ENCODE results near the gene C9.

Gene C9

DNA sequence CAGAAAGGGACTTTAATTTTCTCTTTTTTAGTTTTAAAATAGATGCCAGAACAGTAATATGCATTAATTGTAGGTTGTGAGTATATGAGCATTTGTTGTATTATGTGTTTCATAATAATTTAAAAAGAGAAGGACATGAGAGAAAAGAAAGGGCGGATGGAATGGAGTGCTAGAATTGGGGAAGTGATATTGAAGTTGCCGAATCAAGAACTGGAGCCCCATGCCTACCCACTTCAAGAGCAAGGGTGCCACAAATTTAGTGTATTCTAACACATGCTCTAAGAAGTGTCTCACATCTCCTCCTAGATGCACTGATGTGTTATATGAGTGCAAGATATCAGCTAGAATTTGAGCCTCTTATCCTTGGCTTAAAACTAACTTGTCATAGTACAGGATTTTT, 101.3 kb downstream of the C9 start:
- H3K4me3 ChIP-seq (ENCODE audit: low read depth, low read length): no peak overlapping the region
- TF ChIP-seq, protein P1, sequence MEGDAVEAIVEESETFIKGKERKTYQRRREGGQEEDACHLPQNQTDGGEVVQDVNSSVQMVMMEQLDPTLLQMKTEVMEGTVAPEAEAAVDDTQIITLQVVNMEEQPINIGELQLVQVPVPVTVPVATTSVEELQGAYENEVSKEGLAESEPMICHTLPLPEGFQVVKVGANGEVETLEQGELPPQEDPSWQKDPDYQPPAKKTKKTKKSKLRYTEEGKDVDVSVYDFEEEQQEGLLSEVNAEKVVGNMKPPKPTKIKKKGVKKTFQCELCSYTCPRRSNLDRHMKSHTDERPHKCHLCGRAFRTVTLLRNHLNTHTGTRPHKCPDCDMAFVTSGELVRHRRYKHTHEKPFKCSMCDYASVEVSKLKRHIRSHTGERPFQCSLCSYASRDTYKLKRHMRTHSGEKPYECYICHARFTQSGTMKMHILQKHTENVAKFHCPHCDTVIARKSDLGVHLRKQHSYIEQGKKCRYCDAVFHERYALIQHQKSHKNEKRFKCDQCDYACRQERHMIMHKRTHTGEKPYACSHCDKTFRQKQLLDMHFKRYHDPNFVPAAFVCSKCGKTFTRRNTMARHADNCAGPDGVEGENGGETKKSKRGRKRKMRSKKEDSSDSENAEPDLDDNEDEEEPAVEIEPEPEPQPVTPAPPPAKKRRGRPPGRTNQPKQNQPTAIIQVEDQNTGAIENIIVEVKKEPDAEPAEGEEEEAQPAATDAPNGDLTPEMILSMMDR (IDR thresholded peaks at IDR 0.05; ENCODE audit: borderline replicate concordance, insufficient read depth, low read depth, low read length): no peak

DNA sequence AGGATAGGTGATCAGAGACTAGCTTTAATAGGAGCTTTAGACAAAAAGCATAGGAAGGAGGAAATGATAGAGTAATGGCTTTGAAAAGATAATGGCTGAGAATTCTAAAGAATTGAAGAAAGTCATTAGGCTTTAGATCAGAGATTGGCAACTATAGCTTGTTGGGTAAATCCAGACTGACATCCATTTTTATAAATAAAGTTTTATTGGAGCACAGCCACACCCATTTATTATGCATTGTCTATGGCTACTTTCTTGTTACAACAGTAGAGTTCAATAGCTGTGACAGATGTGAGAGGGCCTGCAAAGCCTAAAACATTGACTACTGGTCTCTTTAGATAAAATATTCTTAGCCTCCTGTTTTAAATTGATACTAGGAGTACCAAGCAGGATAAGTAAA, 104.2 kb downstream of the C9 start:
- TF ChIP-seq, protein P1 (IDR thresholded peaks at IDR 0.05; ENCODE audit: borderline replicate concordance, insufficient read depth, low read depth, low read length): no peak
- H3K4me3 ChIP-seq (ENCODE audit: low read depth, low read length): no peak overlapping the region

DNA sequence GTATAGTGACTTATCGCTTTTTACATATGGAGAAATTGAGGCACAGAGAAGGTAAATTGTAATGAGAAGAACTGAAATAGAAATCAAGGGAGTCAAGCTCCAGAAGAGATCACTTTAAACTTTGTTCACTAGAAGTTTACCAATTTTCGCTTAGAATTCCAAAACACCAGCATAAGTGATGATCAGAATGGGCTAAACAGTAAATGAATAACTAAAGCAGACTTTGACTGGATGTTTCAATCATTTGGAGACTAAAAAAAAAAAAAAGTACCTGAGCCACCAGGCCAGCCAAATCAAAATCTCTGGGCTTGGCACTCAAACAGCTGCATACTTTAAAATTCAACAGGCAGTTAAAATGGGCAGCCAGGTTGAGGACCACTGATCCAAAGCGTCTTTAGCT, 106.7 kb downstream of the C9 start:
- no peak overlapping the region for H3K4me3 ChIP-seq (ENCODE audit: low read depth, low read length)
- TF ChIP-seq, protein P1 (IDR thresholded peaks at IDR 0.05; ENCODE audit: borderline replicate concordance, insufficient read depth, low read depth, low read length): no peak

DNA sequence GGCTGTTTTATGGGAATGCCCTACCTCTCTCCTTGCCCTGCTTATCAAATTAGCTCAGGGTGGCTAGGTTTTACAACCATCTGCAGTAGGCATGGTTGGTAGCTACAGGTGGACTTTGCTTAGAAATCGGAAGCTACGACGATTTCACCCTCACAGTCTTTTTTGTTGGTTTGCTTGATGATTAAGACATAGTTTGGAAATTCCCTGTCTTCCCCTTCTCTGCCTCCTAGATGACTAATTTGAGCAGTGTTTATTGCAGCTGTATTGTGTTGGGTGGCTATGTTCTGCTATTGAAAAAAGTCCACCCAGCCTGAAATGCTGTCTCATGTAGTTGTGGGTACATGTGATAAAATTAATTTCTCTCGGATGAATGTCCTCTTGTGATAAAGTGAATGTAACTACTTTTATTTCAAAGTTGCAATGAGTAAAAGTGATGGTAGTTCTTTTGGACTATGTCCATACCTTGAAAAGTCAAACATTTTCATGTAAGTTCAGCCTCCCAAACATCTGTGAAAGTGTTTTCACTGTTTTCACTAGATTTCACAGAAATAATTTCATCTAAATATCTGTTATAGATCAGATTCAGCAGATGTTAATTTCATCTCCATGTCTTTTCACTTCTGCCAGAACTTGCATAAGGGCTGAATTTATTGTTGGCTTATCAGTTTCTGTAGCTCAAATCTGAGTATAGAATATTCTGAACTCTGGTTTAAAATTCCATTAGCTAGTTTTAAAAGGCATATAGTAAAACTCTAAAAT, 107.6 kb downstream of the C9 start:
- TF ChIP-seq, protein P1 (IDR thresholded peaks at IDR 0.05; ENCODE audit: borderline replicate concordance, insufficient read depth, low read depth, low read length): no peak
- no peak overlapping the region for H3K4me3 ChIP-seq (ENCODE audit: low read depth, low read length)

DNA sequence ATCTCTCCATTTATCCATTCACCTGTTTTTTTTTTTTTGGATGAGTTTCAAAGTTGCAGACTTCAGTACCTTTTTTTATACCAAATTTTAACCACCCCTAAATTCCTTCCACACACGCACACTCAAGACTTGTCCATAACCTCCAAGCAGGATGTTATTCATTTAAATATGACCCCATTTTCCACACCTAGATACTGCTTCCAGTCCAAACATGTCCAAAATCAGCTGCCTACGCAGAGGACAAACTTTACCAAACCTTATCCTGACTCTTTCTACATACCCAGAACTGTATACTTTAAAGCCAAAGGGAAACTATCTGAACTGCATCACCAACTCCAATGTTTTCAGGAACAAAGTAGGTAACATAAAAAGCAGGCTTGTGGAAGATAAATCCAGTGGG, 108.9 kb downstream of the C9 start:
- H3K4me3 ChIP-seq (ENCODE audit: low read depth, low read length): no peak overlapping the region
- TF ChIP-seq, protein P1 (IDR thresholded peaks at IDR 0.05; ENCODE audit: borderline replicate concordance, insufficient read depth, low read depth, low read length): no peak

DNA sequence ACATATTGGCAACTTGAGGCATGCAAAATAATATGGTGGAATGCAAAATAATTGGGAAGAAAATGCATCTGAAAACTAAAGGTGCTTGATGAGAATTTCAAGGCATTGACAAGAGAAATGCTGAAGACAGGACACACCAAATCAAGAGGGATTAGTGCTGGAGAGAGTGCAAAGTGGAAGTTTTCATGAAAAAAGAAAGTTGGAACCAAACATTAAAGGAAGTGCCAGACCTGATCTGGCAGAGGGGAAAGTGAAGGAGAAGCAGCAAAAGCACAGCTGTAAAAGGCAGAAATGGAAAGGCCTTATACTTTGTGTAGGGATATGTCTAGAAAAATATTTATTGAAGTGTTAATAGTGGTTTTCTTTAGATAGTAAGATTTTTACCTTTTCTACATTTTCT, 109.6 kb downstream of the C9 start:
- TF ChIP-seq, protein P1 (IDR thresholded peaks at IDR 0.05; ENCODE audit: borderline replicate concordance, insufficient read depth, low read depth, low read length): no peak
- H3K4me3 ChIP-seq (ENCODE audit: low read depth, low read length): no peak overlapping the region

DNA sequence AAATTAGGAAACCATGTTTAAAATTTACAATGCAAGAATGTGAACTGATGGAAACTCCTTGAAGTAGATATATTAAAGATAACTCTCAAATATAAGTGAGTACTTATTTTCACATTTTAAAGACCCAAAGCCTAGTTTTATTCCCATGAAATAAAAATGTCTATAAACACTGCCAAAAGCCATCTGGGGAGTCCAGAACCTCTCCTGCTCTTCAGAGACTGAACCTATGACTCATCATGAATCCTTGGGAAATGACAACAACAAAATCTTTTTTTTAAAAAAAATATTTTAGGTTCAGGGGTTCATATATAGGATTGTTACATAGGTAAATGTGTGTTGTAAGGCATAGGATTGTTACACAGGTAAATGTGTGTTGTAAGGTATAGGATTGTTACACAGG, 111.1 kb downstream of the C9 start:
- H3K4me3 ChIP-seq (ENCODE audit: low read depth, low read length): no peak overlapping the region
- TF ChIP-seq, protein P1 (IDR thresholded peaks at IDR 0.05; ENCODE audit: borderline replicate concordance, insufficient read depth, low read depth, low read length): no peak

Data from GM12875 (cell line).